GM13976 (cell line): ENCODE data around the gene CCDC178.

Experiments used
- DNase-seq: peaks from one replicate; pipeline ENCODE4 v3.0.0; 2012; ENCODE audit warnings: low spot score
- CTCF ChIP-seq: IDR thresholded peaks from 2 replicates; pipeline ENCODE4 v1.5.1; 2012; ENCODE audit warnings: borderline replicate concordance, mild to moderate bottlenecking; ENCODE audit not compliant: insufficient read depth; ENCODE audit errors: extremely low read depth, missing control alignments, control extremely low read depth
- in situ Hi-C: fragments of 300-500 bp; cut with MboI; formaldehyde crosslinking; loops from one replicate; pipeline ENCODE4 v1.12.0; 2022; ENCODE audit warnings: low sequenced_read_pairs, mixed read lengths, inconsistent platforms; ENCODE audit not compliant: unreplicated experiment

Gene CCDC178

GRCh38 chr18:32902568-32903330 is 537.8 kb downstream of the CCDC178 start:
- no peak for DNase-seq
- TF ChIP-seq CTCF = no peak
- in situ Hi-C loops = no loop called here

- no peak for DNase-seq
- no peak for TF ChIP-seq CTCF
- in situ Hi-C loops = no loop called here
These were observed 540.7 kb downstream of the CCDC178 start for GRCh38 chr18:32899819-32900218.

DNA sequence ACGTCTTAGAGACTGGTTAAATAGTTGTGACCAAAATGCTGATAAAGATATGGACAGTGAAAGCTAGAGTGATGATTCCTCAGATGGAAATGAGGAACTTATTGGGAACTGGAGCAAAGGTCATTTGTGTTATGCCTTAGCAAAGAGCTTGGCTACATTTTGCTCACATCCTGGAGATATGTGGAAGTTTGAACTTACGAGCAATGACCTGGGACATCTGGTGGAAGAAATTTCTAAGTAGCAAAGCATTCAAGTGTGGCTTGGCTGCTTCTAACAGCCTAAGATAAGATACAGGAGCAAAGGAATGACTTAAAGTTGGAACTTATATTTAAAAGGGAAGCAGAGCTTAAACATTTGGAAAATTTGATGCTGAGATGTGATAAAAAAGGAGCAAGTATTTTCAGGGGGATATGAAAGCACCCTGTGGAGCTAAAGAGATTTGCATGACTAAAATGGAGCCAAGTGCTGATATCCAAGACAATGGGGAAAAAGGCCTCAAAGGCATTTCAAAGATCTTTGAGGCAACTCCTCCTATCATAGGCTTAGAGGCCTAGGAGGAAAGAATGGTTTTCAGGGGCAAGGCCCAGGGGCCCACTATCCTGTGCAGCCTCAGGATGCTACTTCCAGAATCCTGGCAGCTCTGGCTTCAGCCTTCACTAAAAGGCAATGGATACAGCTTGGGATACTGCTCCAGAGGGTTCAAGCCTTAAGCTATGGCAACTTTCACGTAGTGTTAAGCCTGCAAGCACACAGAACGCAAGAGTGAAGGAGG is 543.6 kb downstream of the CCDC178 start:
- TF ChIP-seq CTCF = no peak
- no peak for DNase-seq
- in situ Hi-C loops = no loop called here

GRCh38 chr18:32893915-32894314 is 546.6 kb downstream of the CCDC178 start:
- TF ChIP-seq CTCF = no peak
- DNase-seq = no peak
- in situ Hi-C loops = no loop called here

DNA sequence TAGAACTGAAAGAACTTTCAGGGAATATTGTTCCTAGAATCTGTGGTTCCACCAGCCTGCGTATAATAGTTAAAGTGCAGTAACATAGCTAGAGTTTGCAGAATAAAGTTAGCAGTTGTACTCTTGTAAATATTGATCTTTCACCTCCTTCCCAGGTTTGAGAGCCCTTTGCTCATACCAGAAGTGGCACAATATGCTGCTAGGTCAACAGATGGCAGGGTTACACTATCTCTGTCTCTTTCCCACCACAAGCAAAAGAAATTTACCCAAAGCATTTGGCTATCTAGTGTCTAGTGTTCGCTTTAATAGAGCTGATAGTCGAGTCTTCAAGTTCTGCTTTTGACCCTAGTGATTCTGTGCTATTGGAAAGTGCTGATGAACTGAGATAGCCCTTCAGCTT is 548.7 kb downstream of the CCDC178 start:
- no peak for TF ChIP-seq CTCF
- DNase-seq = no peak
- in situ Hi-C loops = no loop called here

DNA sequence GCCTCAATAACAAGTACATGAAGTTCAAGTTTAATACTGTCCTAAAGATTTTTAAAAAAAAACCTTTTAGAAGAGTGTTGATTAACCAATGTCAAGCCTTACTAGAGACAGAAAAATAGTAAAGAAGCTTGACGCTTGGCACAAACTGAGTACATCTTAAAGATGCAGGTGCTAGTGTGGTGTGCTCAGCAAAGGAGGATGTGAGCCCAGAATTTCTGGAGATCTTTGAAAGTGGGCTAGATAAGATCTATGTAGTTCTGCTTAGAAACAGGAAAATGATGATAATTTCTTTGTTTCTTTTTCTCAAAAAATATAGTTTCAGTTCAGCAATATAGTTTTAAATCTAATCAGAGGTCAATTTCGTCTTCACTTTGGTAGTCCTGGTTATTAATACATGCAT is 549.4 kb downstream of the CCDC178 start:
- TF ChIP-seq CTCF = no peak
- no peak for DNase-seq
- in situ Hi-C loops = no loop called here
